Tibial nerve (tissue), 4 donors: ENCODE measurements around the gene NCL.

Experiments
- EP300 ChIP-seq, 2 donors: sonication (generic); formaldehyde crosslinking; IDR thresholded peaks; one replicate each; pipeline ENCODE4 v1.6.1; 2017; ENCODE audit warnings: antibody characterized with exemption in 2 of 2, mild to moderate bottlenecking in 1 of 2
- TF ChIP-seq, protein P1 (sequence below), 5 experiments: fragments of 200-600 bp in 3 of 5; fragments of 450-650 bp in 2 of 5; sonication (generic) in 3 of 5; IDR thresholded peaks; one replicate each; pipeline ENCODE4 v1.5.1; 2016 to 2019; ENCODE audit warnings: antibody characterized with exemption in 5 of 5, mild to moderate bottlenecking in 3 of 5, moderate library complexity in 2 of 5

- TF ChIP-seq, protein P1, sequence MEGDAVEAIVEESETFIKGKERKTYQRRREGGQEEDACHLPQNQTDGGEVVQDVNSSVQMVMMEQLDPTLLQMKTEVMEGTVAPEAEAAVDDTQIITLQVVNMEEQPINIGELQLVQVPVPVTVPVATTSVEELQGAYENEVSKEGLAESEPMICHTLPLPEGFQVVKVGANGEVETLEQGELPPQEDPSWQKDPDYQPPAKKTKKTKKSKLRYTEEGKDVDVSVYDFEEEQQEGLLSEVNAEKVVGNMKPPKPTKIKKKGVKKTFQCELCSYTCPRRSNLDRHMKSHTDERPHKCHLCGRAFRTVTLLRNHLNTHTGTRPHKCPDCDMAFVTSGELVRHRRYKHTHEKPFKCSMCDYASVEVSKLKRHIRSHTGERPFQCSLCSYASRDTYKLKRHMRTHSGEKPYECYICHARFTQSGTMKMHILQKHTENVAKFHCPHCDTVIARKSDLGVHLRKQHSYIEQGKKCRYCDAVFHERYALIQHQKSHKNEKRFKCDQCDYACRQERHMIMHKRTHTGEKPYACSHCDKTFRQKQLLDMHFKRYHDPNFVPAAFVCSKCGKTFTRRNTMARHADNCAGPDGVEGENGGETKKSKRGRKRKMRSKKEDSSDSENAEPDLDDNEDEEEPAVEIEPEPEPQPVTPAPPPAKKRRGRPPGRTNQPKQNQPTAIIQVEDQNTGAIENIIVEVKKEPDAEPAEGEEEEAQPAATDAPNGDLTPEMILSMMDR (IDR thresholded peaks at IDR 0.05), result no peak
- TF ChIP-seq EP300 (IDR thresholded peaks at IDR 0.05), result no peak
Observed at GRCh38 chr2:231460073-231460835, 4.0 kb downstream of the NCL start.
